KMS-11 (cell line): Measurements from ENCODE around the gene PRRT2.

Experiments used
- H2AFZ ChIP-seq: fragments of 200-600 bp; sonication (generic); 2 replicates; pipeline ENCODE4 v1.6.1; 2016; ENCODE audit warnings: antibody characterized with exemption, mixed run types, low read depth
- H3K27ac ChIP-seq: fragments of 200-600 bp; sonication (generic); 2 replicates; pipeline ENCODE4 v1.6.1; 2016; ENCODE audit warnings: mild to moderate bottlenecking, mixed run types
- H3K27me3 ChIP-seq: fragments of 200-600 bp; sonication (generic); 2 replicates; pipeline ENCODE4 v1.6.1; 2017; ENCODE audit warnings: mild to moderate bottlenecking, low read depth, mixed run types, moderate library complexity; ENCODE audit not compliant: insufficient read depth
- H3K36me3 ChIP-seq: fragments of 200-600 bp; sonication (generic); 2 replicates; pipeline ENCODE4 v1.6.1; 2017; ENCODE audit warnings: mild to moderate bottlenecking, mixed run types; ENCODE audit not compliant: insufficient read depth
- H3K4me1 ChIP-seq: fragments of 200-600 bp; sonication (generic); 2 replicates; pipeline ENCODE4 v1.6.1; 2016; ENCODE audit warnings: mild to moderate bottlenecking, low read depth, mixed run types; ENCODE audit not compliant: poor library complexity, severe bottlenecking
- H3K4me2 ChIP-seq: fragments of 200-600 bp; sonication (generic); 2 replicates; pipeline ENCODE4 v1.7.0; 2016; ENCODE audit warnings: mild to moderate bottlenecking, mixed run types
- H3K4me3 ChIP-seq: fragments of 200-600 bp; sonication (generic); IDR thresholded peaks from 2 replicates; pipeline ENCODE4 v1.6.1; 2017; ENCODE audit warnings: low read depth, low read length, mixed read lengths; ENCODE audit not compliant: insufficient read depth
- H3K79me2 ChIP-seq: fragments of 200-600 bp; sonication (generic); 2 replicates; pipeline ENCODE4 v1.6.1; 2016; ENCODE audit warnings: low read depth, mixed run types; ENCODE audit not compliant: insufficient read depth
- H3K9ac ChIP-seq: fragments of 200-600 bp; sonication (generic); 2 replicates; pipeline ENCODE4 v1.6.1; 2016; ENCODE audit warnings: mild to moderate bottlenecking, mixed run types
- H4K20me1 ChIP-seq: fragments of 200-600 bp; sonication (generic); 2 replicates; pipeline ENCODE4 v1.6.1; 2016; ENCODE audit warnings: mild to moderate bottlenecking, mixed run types; ENCODE audit not compliant: insufficient read depth
- TF ChIP-seq, protein P1 (sequence below): fragments of 200-600 bp; sonication (generic); conservative IDR thresholded peaks from 2 replicates; pipeline ENCODE4 v1.6.1; 2017; ENCODE audit warnings: low read depth, mild to moderate bottlenecking, antibody characterized with exemption, low read length, moderate library complexity, mixed read lengths

Gene PRRT2

DNA sequence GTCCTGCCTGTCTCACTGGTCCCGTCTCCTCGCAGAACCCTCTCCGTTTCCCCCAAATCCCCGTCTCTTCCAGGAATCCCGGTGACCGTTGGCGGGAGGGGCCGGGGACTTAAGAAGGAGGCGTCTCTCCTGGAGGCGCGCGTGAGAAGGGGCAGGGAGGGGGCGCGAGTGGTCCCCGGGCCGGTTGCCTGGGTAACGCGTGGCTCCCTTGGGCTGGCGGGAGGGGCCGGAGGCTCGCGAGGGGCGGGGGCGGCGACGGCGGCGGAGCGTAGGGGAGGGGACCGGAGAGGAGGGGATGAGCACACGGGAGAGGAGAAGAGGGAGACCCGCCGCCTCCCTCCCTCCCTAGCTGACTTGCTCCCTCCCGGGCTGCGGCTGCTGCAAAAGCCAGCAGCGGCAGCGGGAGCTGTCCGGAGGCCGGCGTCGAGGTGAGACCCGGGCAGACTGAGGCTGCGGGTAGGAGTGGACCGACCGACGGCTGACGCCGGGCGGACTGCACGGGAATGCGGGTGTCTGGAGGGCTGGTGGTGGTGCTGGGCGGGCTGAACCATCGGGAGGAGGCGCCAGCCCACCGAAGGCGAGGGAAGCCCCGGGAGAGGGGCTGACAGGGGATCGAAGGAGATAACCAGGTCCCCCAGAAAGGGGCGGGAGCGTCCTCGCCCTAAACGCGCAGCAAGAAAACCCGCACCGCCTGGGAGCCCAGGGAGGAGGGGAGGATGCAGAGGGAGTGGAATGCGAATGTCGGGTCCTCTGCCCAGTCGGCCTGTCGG lies at the start of gene PRRT2:
TSS of gene PRRT2 (plus strand) at position 298 of the 770 bp plus-strand sequence. CDS start 862 bp downstream, outside the sequence.
- Histone ChIP-seq H3K27me3 (no peaks in the 10 kb centered on the region), H3K4me3 (no peak within 1 kb of the TSS), H3K27ac (peak within 1 kb of the TSS; percentile 50), H4K20me1 (no peaks in the 10 kb centered on the region), H3K4me1 (peaks cover 48% of the 10 kb centered on the region), H3K36me3 (peaks cover 6% of the 10 kb centered on the region; the same call in 1 of the 2 replicates), H3K79me2 (peaks cover 36% of the 10 kb centered on the region), H3K9ac (peak within 1 kb of the TSS; percentile 33; the same call in 1 of the 2 replicates), H3K4me2 (peak within 1 kb of the TSS; percentile 83), H2AFZ (peak within 1 kb of the TSS; percentile 47; the same call in 1 of the 2 replicates)
- TF ChIP-seq, protein P1, sequence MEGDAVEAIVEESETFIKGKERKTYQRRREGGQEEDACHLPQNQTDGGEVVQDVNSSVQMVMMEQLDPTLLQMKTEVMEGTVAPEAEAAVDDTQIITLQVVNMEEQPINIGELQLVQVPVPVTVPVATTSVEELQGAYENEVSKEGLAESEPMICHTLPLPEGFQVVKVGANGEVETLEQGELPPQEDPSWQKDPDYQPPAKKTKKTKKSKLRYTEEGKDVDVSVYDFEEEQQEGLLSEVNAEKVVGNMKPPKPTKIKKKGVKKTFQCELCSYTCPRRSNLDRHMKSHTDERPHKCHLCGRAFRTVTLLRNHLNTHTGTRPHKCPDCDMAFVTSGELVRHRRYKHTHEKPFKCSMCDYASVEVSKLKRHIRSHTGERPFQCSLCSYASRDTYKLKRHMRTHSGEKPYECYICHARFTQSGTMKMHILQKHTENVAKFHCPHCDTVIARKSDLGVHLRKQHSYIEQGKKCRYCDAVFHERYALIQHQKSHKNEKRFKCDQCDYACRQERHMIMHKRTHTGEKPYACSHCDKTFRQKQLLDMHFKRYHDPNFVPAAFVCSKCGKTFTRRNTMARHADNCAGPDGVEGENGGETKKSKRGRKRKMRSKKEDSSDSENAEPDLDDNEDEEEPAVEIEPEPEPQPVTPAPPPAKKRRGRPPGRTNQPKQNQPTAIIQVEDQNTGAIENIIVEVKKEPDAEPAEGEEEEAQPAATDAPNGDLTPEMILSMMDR: no peak

DNA sequence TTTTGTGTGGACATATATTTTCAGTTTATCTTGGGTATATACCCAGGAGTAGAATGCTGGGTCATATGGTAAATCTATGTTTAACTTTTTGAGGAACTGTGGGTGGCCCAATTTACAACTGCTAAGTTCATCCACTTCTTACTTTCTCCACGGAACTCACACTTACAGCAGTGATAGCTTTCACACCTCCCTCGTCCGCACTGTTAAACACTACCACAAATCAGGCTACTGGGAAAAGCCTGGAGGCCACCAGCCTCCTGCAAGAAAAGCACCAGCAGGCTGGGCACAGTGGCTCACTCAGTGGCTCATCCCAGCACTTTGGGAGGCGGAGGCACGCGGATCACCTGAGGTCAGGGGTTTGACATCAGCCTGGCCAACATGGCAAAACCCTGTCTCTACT lies 48.7 kb upstream of the PRRT2 start:
- Histone ChIP-seq H3K4me2 (no peak overlapping the region), H3K4me3 (no peak overlapping the region), H3K27ac (no peak overlapping the region), H2AFZ (no peak overlapping the region), H3K79me2 (no peaks in the 10 kb centered on the region), H3K9ac (no peak overlapping the region), H3K4me1 (no peaks in the 10 kb centered on the region), H4K20me1 (no peaks in the 10 kb centered on the region), H3K27me3 (no peaks in the 10 kb centered on the region), H3K36me3 (no peaks in the 10 kb centered on the region)
- TF ChIP-seq, protein P1: no peak

DNA sequence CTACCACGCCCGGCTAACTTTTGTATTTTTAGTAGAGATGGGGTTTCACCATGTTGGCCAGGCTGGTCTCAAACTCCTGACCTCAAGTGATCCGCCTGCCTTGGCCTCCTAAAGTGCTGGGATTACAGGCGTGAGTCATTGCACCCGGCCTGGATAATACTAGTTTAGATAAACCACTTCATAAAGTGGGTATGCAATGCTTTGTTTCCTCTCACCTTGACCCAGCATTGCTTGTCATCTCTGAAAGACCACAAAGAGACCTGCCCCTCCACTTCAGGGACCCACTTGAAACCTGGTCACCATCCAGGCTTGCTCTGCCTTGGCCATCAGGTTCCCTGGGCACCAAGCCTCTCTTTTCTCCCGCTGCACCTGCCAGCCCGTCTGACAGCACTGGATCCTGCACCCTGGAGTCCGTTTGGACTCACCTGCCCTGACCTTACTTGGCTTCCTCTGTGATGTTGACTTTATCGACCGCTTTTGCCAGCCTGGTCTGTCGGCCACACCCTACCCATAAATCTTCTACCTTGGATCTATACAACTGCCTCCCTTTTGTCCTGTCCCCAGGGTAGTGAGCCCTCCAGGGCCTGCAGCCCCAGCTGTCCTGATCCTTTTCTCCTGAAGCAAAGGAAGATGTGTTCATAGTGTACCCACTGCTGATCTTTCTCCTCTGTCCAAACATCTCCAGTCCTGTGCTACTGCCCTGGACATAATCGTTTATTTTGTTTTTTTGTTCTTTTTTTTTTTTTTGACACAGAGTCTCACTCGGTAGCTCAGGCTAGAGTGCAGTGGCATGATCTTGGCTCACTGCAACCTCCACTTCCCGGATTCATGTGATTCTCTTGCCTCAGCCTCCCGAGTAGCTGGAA lies 46.6 kb upstream of the PRRT2 start:
- Histone ChIP-seq H3K27ac (no peak overlapping the region), H3K9ac (no peak overlapping the region)

DNA sequence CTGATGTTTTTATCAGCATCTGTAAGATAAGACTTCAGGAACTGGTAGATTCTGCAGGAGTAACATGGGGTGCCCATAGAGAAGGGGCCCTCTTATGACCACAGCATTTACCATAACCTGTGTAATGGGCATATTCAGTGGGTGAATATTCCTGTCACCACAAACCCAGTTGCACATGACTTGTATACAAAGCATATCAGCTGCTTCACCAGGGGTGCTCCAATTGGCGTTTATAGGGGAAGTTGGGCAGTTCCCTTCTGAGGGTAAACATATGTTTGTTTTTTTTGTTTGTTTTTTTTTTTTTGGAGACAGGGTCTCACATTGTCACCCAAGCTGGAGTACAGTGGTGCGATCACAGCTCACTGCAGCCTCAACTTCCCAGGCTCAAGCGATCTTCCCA lies 45.4 kb upstream of the PRRT2 start:
- H3K36me3 ChIP-seq: no peaks in the 10 kb centered on the region
- no peak overlapping the region for H3K4me2 ChIP-seq
- H4K20me1 ChIP-seq: no peaks in the 10 kb centered on the region
- no peaks in the 10 kb centered on the region for H3K27me3 ChIP-seq
- no peak overlapping the region for H2AFZ ChIP-seq
- no peaks in the 10 kb centered on the region for H3K79me2 ChIP-seq
- no peak overlapping the region for H3K27ac ChIP-seq
- TF ChIP-seq, protein P1: no peak
- H3K4me3 ChIP-seq: no peak overlapping the region
- no peak overlapping the region for H3K9ac ChIP-seq
- no peaks in the 10 kb centered on the region for H3K4me1 ChIP-seq

More for the DNA sequence above, 46.6 kb upstream of the PRRT2 start:
- Histone ChIP-seq H3K4me2 (no peak overlapping the region), H4K20me1 (no peaks in the 10 kb centered on the region), H2AFZ (no peak overlapping the region), H3K36me3 (no peaks in the 10 kb centered on the region), H3K79me2 (no peaks in the 10 kb centered on the region), H3K4me3 (no peak overlapping the region), H3K27me3 (no peaks in the 10 kb centered on the region), H3K4me1 (no peaks in the 10 kb centered on the region)
- TF ChIP-seq, protein P1: no peak
